GM12878 (cell line): Measurements from ENCODE around the gene INTS13.

Experiments used
- EZH2 ChIP-seq: IDR thresholded peaks from 2 replicates; pipeline ENCODE4 v1.6.1; 2012; ENCODE audit warnings: low read depth, mild to moderate bottlenecking, control low read depth, inconsistent platforms, low read length, borderline replicate concordance; ENCODE audit not compliant: control insufficient read depth
- NFYA ChIP-seq: IDR thresholded peaks from 2 replicates; pipeline ENCODE4 v1.6.1; 2011; ENCODE audit warnings: low read depth, mild to moderate bottlenecking, low read length, improper control_type of control experiment, borderline replicate concordance
- POLR2A ChIP-seq: IDR thresholded peaks from 2 replicates; pipeline ENCODE4 v1.6.1; 2011; ENCODE audit warnings: low read depth, mild to moderate bottlenecking, low read length
- RCOR1 ChIP-seq: conservative IDR thresholded peaks from 2 replicates; pipeline ENCODE4 v1.6.1; 2012; ENCODE audit warnings: low read depth, low read length, improper control_type of control experiment
- ZZZ3 ChIP-seq: IDR thresholded peaks from 2 replicates; pipeline ENCODE4 v1.6.1; 2011; ENCODE audit warnings: low read depth; ENCODE audit not compliant: control insufficient read depth, insufficient read length
- TF ChIP-seq, protein P1 (sequence below): IDR thresholded peaks from 2 replicates; pipeline ENCODE4 v1.6.1; 2012; ENCODE audit warnings: low read depth, low read length, improper control_type of control experiment
- TF ChIP-seq, protein P2 (sequence below): IDR thresholded peaks from 2 replicates; pipeline ENCODE4 v1.6.1; 2011; ENCODE audit warnings: low read depth, low read length, improper control_type of control experiment, borderline replicate concordance
- TF ChIP-seq, protein P3 (sequence below), 3 experiments: IDR thresholded peaks in 2 of 3; conservative IDR thresholded peaks in 1 of 3; 2 replicates each; pipeline ENCODE4 v1.5.1; 2011; ENCODE audit warnings: low read depth in 3 of 3, low read length in 3 of 3, mild to moderate bottlenecking in 3 of 3, control low read depth in 2 of 3, moderate library complexity in 2 of 3, inconsistent platforms in 1 of 3, mixed read lengths in 1 of 3; ENCODE audit not compliant: control insufficient read depth in 2 of 3, insufficient read depth in 1 of 3; ENCODE audit errors: extremely low read depth in 1 of 3

DNA sequence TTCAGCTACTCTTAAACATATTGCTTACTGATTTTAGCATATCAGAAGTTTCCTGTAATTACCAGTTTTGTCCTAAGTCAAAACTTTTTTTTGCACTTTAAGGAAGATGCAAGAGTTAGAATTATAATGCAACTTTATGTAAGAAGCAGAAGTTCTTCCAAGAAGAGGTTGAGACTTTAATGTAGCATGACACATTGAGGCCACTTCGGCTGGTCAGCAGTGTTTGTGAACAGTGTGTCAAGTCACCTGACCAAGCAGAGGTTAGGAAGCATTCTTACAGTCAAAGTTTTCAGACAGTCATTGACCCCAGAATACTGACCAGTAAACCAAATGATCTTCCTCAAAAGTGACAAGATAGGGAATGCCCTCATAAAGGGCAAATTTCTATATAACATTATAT lies 15.7 kb upstream of the INTS13 start:
- TF ChIP-seq, protein P1, sequence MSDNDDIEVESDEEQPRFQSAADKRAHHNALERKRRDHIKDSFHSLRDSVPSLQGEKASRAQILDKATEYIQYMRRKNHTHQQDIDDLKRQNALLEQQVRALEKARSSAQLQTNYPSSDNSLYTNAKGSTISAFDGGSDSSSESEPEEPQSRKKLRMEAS: no peak
- no peak for TF ChIP-seq POLR2A
- TF ChIP-seq ZZZ3: no peak
- TF ChIP-seq RCOR1: no peak
- no peak for TF ChIP-seq EZH2
- TF ChIP-seq, protein P2, sequence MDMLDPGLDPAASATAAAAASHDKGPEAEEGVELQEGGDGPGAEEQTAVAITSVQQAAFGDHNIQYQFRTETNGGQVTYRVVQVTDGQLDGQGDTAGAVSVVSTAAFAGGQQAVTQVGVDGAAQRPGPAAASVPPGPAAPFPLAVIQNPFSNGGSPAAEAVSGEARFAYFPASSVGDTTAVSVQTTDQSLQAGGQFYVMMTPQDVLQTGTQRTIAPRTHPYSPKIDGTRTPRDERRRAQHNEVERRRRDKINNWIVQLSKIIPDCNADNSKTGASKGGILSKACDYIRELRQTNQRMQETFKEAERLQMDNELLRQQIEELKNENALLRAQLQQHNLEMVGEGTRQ: no peak
- TF ChIP-seq, protein P3, sequence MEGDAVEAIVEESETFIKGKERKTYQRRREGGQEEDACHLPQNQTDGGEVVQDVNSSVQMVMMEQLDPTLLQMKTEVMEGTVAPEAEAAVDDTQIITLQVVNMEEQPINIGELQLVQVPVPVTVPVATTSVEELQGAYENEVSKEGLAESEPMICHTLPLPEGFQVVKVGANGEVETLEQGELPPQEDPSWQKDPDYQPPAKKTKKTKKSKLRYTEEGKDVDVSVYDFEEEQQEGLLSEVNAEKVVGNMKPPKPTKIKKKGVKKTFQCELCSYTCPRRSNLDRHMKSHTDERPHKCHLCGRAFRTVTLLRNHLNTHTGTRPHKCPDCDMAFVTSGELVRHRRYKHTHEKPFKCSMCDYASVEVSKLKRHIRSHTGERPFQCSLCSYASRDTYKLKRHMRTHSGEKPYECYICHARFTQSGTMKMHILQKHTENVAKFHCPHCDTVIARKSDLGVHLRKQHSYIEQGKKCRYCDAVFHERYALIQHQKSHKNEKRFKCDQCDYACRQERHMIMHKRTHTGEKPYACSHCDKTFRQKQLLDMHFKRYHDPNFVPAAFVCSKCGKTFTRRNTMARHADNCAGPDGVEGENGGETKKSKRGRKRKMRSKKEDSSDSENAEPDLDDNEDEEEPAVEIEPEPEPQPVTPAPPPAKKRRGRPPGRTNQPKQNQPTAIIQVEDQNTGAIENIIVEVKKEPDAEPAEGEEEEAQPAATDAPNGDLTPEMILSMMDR (IDR thresholded peaks at IDR 0.05 in 2 of 3, conservative IDR thresholded peaks at IDR 0.05 in 1 of 3; ENCODE audit: control insufficient read depth in 2 of 3, extremely low read depth in 1 of 3, insufficient read depth in 1 of 3, low read depth in 3 of 3, low read length in 3 of 3): no peak
- no peak for TF ChIP-seq NFYA
